CD4-positive, alpha-beta T cell treated with Interleukin-2 at 100 ng/mL for 4 hours (primary cell): ENCODE measurements around the gene ACTG2.
"Not testable (repeated sequence)": the region's sequence is repeated elsewhere in the genome, so short reads cannot be mapped to it uniquely, and the experiment has no call there.

ENCODE experiments used
- DNase-seq: peaks from one replicate; pipeline ENCODE4 v3.0.0-alpha.2; 2020; ENCODE audit warnings: low spot score

The ACTG2 gene

GRCh38 chr2:73892631-73893329, at the start of gene ACTG2:
TSS of gene ACTG2 (plus strand) at chr2:73893008. CDS start at chr2:73901312, 8,304 bp downstream.
- no peak for DNase-seq

DNA sequence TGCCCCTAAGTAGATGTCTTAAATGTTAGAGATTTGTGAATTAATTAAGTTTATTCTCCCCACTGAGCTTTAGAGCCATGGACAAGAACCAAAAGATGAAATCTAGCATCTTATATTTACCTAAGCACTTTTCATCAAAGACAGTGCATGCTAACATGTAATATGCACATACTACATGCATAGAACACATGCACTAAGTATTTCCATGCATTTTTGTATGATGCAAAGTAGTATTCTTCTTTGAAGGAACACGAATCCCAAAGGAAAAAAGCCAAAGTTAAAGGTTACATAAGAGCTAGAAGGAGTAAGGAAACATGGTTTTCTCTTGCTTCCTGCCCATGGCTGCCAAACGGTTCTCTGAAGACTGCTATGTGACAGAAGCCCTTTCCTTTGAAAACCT, 48.7 kb upstream of the ACTG2 start:
- no peak for DNase-seq

DNA sequence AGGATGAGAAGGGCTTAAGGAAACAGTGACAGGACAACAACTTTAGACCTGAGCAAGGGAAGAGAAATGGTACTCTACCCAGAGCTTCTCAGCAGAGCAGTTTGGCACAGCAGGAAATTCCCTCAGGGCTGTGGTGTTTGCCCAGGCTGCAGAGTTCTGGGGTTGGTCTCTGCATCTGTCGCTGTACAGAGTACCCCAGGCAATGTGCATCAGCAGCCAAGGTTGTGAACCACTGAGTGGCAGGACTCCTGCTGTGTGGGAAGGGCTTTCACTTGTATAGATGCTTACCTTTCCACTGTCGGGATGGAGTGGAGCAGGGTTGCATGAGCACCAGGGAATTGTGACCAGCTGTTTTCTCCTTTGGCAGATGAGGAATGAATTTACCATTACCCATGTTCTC, 42.8 kb upstream of the ACTG2 start:
- DNase-seq: no peak

GRCh38 chr2:73851274-73851673, 41.5 kb upstream of the ACTG2 start:
- no peak for DNase-seq

DNA sequence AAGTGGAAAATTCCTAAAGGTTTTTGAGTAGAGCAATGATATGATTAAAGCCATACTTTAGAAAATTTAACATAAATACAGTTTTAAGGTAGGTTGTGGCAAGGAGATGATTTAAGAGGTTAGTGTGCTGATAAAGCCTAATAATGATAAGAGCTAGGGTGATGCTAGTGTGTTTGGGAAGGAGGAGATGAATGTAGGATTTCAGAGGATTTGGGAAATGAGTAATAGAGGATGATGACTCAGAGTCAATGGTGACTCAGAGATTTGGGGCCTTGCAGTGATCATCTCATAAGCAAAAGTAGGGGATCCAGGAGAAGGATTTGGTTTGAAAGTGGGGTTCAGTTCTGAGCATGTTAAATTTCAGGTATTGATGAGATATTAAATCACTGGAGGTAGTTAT, 40.8 kb upstream of the ACTG2 start:
- DNase-seq: no peak

DNA sequence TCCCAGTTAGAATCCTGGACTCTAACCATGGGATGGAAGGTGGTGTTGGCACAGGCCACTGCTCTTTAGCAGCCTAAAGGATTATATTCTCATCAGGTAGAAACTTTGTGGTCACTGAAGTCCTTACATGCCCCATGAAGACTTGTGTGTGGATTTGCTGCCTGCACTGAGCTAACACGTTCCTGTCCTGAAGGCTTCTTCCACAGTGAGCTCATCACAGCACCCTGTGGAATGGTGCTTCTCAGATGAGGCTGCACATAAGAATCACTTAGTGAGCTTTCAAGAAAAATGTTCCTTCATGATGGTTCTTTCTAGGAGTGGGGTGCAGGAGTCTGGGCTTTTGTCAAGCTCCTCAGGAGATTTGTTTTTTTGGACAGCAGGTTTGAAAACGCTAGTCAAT, 37.3 kb upstream of the ACTG2 start:
- no peak for DNase-seq

DNA sequence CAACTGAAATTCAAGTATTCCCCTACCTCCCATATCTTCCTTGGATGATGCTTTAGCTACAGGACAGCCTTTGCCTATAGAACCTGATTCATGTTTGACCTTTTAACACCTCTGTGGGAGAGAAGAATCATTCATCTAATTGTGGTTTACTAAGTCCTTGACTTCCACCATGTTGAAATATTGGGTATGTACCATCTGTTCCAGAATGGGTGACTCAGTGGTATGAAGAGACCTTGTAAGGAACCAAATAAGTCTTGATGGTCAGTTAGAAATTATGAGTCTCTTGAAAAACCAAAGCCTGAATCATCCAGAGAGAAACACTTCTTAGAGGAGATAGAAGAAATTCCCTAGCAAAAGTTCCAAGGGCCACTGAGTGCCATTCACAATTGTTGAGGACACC, 36.6 kb upstream of the ACTG2 start:
- no peak for DNase-seq

- DNase-seq: peak; percentile 14
These were observed 32.9 kb upstream of the ACTG2 start for GRCh38 chr2:73859721-73860586.

GRCh38 chr2:73862987-73863386, 29.8 kb upstream of the ACTG2 start:
- DNase-seq: no peak

DNA sequence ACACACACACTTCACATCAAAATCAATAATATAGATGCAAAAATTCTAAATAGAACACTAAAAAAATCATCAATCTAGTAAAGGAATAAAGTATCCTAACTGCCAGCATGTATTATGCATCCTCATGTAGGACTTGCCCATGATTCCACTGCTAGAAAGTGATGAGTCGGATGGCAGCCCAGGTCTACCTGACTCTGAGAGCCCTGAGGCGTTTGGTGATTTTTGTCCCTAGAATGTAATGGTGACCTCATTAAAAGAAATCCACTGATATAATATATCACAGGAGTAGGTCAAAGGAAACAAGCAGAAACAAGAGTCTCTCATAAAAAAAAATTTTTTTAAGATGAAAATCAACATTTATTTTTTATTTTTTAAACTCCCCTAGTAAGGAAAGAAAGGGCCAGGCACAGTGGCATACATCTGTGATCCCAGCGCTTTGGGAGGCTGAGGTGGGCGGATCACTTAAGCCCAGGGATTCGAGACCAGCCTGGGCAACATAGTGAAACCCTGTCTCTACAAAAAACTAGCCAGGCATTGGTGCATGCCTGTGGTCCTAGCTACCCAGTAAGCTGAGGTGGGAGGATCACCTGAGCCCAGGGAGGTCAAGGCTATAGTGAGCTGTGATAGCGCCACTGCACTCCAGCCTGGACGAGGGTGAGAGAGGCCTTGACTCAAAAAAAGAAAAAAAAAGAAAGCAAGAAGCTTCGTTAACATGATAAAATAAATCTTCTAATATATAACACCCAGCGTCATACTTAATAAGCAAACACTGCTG, 24.4 kb upstream of the ACTG2 start:
- DNase-seq: no peak

GRCh38 chr2:73870084-73870483, 22.7 kb upstream of the ACTG2 start:
- DNase-seq: no peak

- DNase-seq: no peak
These were observed 15.6 kb upstream of the ACTG2 start for GRCh38 chr2:73877071-73877802.

DNA sequence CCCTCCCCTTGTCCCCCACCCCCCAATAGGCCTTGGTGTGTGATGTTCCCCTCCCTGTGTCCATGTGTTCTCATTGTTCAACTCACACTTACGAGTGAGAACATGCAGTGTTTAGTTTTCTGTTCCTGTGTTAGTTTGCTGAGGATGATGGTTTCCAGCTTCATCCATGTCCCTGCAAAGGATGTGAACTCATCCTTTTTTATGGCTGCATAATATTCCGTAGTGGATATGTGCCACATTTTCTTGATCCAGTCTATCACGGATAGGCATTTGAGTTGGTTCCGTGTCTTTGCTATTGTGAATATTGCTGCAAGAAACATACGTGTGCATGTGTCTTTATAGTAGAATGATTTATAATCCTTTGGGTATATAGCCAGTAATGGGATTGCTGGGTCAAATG, 14.8 kb upstream of the ACTG2 start:
- DNase-seq: not testable (repeated sequence)

GRCh38 chr2:73885406-73885805, 7.4 kb upstream of the ACTG2 start:
- no peak for DNase-seq

DNA sequence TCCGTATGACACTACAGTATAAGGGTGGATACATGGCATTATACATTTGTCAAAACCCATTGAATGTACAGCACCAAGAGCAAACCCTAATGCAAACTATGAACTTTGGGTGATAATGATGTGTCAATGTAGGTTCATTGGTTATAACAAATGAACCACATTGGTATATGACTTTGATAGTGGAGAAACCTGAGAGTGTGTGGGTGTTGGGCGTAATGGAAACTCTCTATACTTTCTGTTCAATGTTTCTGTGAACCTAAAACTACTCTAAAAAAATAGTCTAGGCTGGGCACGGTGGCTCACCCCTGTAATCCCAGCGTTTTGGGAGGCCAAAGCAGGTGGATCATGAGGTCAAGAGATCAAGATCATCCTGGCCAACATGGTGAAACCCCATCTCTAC, 6.5 kb upstream of the ACTG2 start:
- DNase-seq: no peak

- DNase-seq: not testable (repeated sequence)
These were observed 5.0 kb upstream of the ACTG2 start for GRCh38 chr2:73887596-73888353.

DNA sequence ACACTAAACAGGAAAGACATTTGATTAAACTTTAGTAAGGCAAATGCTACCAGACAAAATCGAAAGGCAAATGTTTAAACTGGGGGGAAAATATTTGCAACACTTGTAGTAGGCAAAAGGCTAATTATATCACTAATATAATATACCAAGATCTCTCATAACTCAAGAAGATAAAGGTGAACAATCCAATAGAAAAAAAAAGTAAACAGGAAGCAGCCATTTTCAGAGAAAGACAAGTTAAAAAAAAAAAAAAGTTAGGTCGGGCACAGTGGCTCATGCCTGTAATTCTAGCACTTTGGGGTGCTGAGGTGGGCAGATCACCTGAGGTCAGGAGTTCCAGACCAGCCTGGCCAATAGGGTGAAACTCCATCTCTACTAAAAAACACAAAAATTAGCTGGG, 4.4 kb upstream of the ACTG2 start:
- DNase-seq: no peak

GRCh38 chr2:73889206-73889605, 3.6 kb upstream of the ACTG2 start:
- DNase-seq: no peak

DNA sequence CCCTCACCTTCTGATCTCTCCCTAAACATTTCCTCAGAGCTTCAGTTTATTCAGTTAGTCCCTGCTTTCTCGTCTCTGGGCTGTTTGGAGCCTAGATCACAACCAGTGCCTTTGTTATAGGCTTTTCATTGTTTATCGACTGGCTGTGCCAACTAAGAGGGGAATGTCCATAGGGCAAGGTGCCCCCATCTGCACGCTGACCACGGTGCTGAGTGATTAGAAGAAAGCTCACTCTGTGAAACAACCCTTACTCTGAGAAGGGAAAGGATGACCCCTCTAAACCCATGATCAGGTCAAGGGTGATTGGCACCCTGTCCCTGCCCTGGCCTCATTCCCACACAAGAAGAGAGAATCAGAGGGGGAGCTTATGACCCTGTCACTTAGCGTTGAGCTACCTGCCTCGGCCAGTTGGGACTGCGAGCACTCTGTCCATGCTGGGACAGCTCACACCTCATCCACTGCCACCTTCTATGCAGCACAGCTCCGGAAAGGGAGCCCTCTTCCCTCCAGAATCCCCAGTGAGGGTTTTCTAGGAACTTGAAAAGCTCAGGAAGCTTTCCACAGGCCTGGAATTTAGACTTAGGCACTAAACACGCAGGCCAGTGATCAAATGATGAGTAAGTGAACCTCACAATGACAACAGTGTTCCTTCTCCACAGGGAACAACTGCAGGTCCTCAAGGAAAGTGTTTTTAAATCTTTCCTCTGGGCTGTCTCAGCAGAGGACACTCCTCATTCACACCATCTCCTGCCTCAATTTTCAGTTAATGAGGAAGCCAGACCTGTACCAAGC, 2.3 kb upstream of the ACTG2 start:
- no peak for DNase-seq

GRCh38 chr2:73891276-73891901, 1.4 kb upstream of the ACTG2 start:
- DNase-seq: no peak
